GM12891 (cell line): ENCODE data around the gene UBE2E1.

ENCODE experiments used
- PAX5 ChIP-seq: IDR thresholded peaks from 2 replicates; pipeline ENCODE4 v1.6.1; 2011; ENCODE audit warnings: low read length, moderate library complexity, mild to moderate bottlenecking; ENCODE audit not compliant: insufficient read depth, severe bottlenecking
- POLR2A ChIP-seq: IDR thresholded peaks from 2 replicates; pipeline ENCODE4 v1.6.1; 2011; ENCODE audit warnings: low read depth, low read length, control low read depth
- POLR2AphosphoS5 ChIP-seq: IDR thresholded peaks from 2 replicates; pipeline ENCODE4 v1.6.1; 2011; ENCODE audit warnings: low read depth, low read length, control low read depth
- POU2F2 ChIP-seq: IDR thresholded peaks from 2 replicates; pipeline ENCODE4 v1.6.1; 2011; ENCODE audit warnings: low read depth, mild to moderate bottlenecking, control low read depth, low read length, moderate library complexity
- SPI1 ChIP-seq: IDR thresholded peaks from 2 replicates; pipeline ENCODE4 v1.6.1; 2011; ENCODE audit warnings: low read depth, low read length, control low read depth
- TAF1 ChIP-seq: IDR thresholded peaks from 2 replicates; pipeline ENCODE4 v1.6.1; 2011; ENCODE audit warnings: low read depth, low read length, control low read depth

DNA sequence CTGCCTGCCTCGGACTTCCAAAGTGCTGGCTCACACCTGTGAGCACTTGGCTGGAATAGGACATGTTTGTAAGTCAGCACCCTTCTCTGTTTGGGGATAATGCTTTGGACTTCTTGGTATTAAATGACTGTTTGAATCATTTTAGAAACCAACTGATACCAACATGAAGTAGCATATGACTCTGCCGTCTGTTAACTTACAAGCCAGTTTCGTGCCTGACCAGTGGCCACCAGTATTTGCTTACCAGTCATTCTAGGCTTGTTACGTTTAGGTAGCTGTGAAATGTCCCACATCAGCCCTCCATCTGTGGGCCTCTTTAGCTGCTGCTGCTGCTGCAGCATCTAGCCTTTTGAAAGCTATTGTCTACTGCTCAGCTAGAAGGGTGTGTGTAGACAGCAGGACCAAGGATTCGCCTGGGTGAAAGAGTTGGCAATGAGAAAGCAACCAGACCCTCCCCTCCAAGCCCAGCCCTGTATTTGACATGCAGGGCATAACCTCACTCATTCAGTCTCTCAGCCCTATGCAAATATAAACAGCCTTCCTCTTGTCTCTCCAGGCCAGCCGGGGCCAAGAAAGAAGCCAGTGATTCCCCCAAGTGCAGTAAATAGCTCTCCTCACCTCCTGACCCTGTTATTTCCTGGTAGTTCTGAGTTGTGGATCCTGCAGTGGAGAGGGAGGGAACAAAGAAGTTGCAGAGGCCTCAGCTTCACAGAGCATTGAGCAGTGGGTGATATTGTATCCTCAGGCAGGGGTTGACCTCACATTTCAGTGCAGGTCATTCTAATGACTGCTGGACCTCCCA is 60.0 kb downstream of the UBE2E1 start:
- TF ChIP-seq POLR2A: no peak
- no peak for TF ChIP-seq TAF1
- 0 out of 2 replicates have a peak, but pooled peaks have one; percentile 26 for TF ChIP-seq POLR2AphosphoS5
- TF ChIP-seq SPI1: no peak
- TF ChIP-seq PAX5: no peak
- peak; percentile 84 for TF ChIP-seq POU2F2
